Measurements from ENCODE around the gene LRP1B. TPM values are rescaled to one million over a fixed set of nuclear protein-coding genes. Genes with fewer than 3 reads are reported as not detected.

LRP1B gene
- total RNA-seq, 1 experiment from 2014 or later: 0.21 TPM

DNA sequence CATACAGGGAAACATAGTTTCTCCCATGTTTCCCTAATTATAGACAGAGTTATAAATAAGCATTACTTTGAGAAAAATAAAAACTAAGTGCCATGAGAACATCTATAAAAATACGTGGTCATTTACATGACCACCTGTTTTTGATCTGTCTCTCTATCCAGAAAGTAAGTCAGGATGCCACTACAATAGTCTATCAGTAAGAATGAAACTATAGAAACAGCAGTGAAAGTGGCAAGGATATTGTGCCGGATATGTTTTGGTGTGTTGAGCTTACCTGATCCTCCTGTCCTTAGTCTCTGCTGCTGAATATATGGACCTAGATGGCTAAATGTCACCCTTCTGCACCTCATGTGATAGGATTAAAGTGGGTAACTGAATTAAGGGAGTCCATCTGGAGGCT is 512.4 kb downstream of the LRP1B start:
- Mint-ChIP-seq H3K27me3 (ENCODE audit: unreplicated experiment) (no peaks in the 10 kb centered on the region), H3K4me3 (ENCODE audit: low read depth, unreplicated experiment) (no peak overlapping the region), H3K9me3 (ENCODE audit: low read depth, unreplicated experiment) (no peaks in the 10 kb centered on the region), H3K27ac (ENCODE audit: unreplicated experiment) (no peak overlapping the region), H3K36me3 (ENCODE audit: insufficient read depth, unreplicated experiment) (no peaks in the 10 kb centered on the region), H3K4me1 (ENCODE audit: low read depth, unreplicated experiment) (peaks cover 8% of the 10 kb centered on the region)
- TF ChIP-seq, protein P1, sequence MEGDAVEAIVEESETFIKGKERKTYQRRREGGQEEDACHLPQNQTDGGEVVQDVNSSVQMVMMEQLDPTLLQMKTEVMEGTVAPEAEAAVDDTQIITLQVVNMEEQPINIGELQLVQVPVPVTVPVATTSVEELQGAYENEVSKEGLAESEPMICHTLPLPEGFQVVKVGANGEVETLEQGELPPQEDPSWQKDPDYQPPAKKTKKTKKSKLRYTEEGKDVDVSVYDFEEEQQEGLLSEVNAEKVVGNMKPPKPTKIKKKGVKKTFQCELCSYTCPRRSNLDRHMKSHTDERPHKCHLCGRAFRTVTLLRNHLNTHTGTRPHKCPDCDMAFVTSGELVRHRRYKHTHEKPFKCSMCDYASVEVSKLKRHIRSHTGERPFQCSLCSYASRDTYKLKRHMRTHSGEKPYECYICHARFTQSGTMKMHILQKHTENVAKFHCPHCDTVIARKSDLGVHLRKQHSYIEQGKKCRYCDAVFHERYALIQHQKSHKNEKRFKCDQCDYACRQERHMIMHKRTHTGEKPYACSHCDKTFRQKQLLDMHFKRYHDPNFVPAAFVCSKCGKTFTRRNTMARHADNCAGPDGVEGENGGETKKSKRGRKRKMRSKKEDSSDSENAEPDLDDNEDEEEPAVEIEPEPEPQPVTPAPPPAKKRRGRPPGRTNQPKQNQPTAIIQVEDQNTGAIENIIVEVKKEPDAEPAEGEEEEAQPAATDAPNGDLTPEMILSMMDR (IDR thresholded peaks at IDR 0.05; ENCODE audit: unreplicated experiment): no peak
- no TSS peak for BruUV-seq (replicated peaks)
- intact Hi-C loops (cut with micrococcal nuclease; ENCODE audit: unreplicated experiment): no loop called here
- DNase-seq: no peak
- CTCF ChIA-PET: no interaction called here

DNA sequence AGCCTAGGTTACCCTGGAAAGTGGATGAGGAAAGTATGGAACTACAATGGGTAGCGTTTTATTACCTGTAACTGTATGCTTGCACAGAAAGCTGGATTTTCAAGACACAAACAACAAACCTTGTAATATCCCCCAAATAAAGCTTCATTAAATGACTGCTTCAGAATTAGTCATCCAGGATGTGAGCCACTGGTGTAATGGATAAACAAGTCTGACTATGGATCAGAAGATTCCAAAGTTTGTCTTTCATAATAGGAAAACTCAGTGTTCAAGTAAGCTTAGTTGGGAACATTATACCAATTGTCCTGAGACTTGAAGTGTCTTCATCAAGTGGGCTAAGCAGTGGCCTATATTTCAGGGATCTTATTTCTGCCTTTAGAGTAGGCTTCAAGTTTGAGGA is 518.8 kb downstream of the LRP1B start:
- Mint-ChIP-seq H3K27ac (ENCODE audit: unreplicated experiment) (peak overlapping the region; percentile 69), H3K36me3 (ENCODE audit: insufficient read depth, unreplicated experiment) (no peaks in the 10 kb centered on the region)
- BruUV-seq (replicated peaks): no TSS peak

DNA sequence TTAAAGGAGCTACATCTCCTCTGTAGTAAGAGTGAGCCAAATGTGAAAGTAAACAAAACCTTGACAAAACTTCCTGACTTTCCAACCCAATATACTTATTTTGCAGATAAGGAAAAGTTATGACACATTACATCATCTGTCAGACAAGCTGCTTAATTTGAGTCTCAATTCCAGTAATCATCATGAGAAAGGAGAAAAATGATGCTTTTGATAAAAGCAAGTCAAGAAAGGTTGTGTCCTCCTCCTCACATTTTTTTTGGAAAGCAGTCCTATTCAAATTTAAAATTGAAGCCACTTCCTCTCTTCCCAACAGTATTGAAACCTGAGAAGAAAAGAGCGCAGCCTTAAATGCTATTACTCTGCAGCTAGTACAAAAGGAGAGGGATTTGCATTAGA is 519.6 kb downstream of the LRP1B start:
- intact Hi-C loops (cut with micrococcal nuclease; ENCODE audit: unreplicated experiment): no loop called here
- CTCF ChIA-PET: interaction anchor here (0.6 to 0.7 kb wide), 2 partner anchors 301 to 1011 kb away, joined by 3 read pairs; no protein-coding TSS in a partner anchor
- BruUV-seq (replicated peaks): no TSS peak
- Mint-ChIP-seq H3K4me1 (ENCODE audit: low read depth, unreplicated experiment) (peaks cover 14% of the 10 kb centered on the region), H3K27ac (ENCODE audit: unreplicated experiment) (peak overlapping the region; percentile 69), H3K27me3 (ENCODE audit: unreplicated experiment) (no peaks in the 10 kb centered on the region), H3K36me3 (ENCODE audit: insufficient read depth, unreplicated experiment) (no peaks in the 10 kb centered on the region), H3K4me3 (ENCODE audit: low read depth, unreplicated experiment) (peak overlapping the region; percentile 34), H3K9me3 (ENCODE audit: low read depth, unreplicated experiment) (peaks cover 3% of the 10 kb centered on the region)
- DNase-seq: no peak
- TF ChIP-seq, protein P1 (IDR thresholded peaks at IDR 0.05; ENCODE audit: unreplicated experiment): no peak

More for the DNA sequence above, 518.8 kb downstream of the LRP1B start:
- H3K4me1 Mint-ChIP-seq (ENCODE audit: low read depth, unreplicated experiment): peaks cover 20% of the 10 kb centered on the region
- no peak for DNase-seq
- H3K9me3 Mint-ChIP-seq (ENCODE audit: low read depth, unreplicated experiment): peaks cover 3% of the 10 kb centered on the region
- intact Hi-C loops (cut with micrococcal nuclease; ENCODE audit: unreplicated experiment): no loop called here
- no peaks in the 10 kb centered on the region for H3K27me3 Mint-ChIP-seq (ENCODE audit: unreplicated experiment)
- TF ChIP-seq, protein P1 (IDR thresholded peaks at IDR 0.05; ENCODE audit: unreplicated experiment): no peak
- no peak overlapping the region for H3K4me3 Mint-ChIP-seq (ENCODE audit: low read depth, unreplicated experiment)
- CTCF ChIA-PET: no interaction called here

DNA sequence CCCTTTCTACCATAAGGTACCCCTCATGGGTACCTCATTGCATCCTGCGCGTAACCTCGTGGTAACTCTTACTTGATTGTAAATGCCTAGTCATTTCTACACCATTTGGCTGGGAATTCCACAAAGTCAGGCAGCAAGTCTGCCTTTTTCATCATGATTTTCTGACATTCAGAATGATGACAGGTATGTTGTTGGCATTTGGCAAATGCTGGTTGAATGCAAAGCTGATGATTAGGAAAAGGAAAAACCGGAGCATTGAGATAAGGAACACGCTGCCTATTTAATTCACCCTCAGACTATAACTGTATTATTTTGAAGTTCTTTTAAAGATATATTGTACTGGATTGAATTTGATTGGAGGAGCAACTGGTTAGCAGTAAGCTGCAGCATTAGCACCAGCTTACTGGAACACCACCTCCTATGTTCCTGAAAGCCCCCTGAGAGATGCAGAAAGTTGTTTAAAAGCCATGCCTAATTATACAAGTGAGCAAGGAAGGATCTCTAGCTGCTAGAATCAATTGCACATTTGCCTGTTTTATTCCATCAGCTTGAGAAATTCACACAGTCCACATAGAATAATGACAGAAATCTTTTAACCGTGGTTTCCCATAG is 520.1 kb downstream of the LRP1B start:
- Mint-ChIP-seq H3K4me3 (ENCODE audit: low read depth, unreplicated experiment) (peak overlapping the region; percentile 34), H3K27me3 (ENCODE audit: unreplicated experiment) (no peaks in the 10 kb centered on the region), H3K4me1 (ENCODE audit: low read depth, unreplicated experiment) (peaks cover 14% of the 10 kb centered on the region), H3K9me3 (ENCODE audit: low read depth, unreplicated experiment) (peaks cover 3% of the 10 kb centered on the region), H3K27ac (ENCODE audit: unreplicated experiment) (peak overlapping the region; percentile 69), H3K36me3 (ENCODE audit: insufficient read depth, unreplicated experiment) (no peaks in the 10 kb centered on the region)
- DNase-seq: no peak
- no TSS peak for BruUV-seq (replicated peaks)
- CTCF ChIA-PET: interaction anchor here (0.6 to 0.7 kb wide), 2 partner anchors 301 to 1010 kb away, joined by 3 read pairs; no protein-coding TSS in a partner anchor
- TF ChIP-seq, protein P1 (IDR thresholded peaks at IDR 0.05; ENCODE audit: unreplicated experiment): no peak
- intact Hi-C loops (cut with micrococcal nuclease; ENCODE audit: unreplicated experiment): no loop called here
